GM23248 (cell line): ENCODE measurements around the gene NEGR1. TPM values are rescaled to one million over a fixed set of nuclear protein-coding genes. Genes with fewer than 3 reads are reported as not detected.
"Not testable (repeated sequence)": the region's sequence is repeated elsewhere in the genome, so short reads cannot be mapped to it uniquely, and the experiment has no call there.

Experiments used
- DNase-seq: peaks from one replicate; pipeline ENCODE4 v3.0.0-alpha.2; 2015
- H2AFZ ChIP-seq: fragments of 200-600 bp; sonication (generic); 2 replicates; pipeline ENCODE4 v1.6.1; 2016; ENCODE audit warnings: antibody characterized with exemption
- H3F3A ChIP-seq: fragments of 200-600 bp; sonication (generic); 2 replicates; pipeline ENCODE4 v1.6.1; 2016; ENCODE audit warnings: mild to moderate bottlenecking, antibody characterized with exemption, mixed run types; ENCODE audit not compliant: insufficient read depth
- H3K27ac ChIP-seq: fragments of 200-600 bp; sonication (generic); 2 replicates; pipeline ENCODE4 v1.5.1; 2016; ENCODE audit warnings: mild to moderate bottlenecking
- H3K27me3 ChIP-seq: fragments of 200-600 bp; sonication (generic); replicated peaks from 2 replicates; pipeline ENCODE4 v1.6.1; 2016; ENCODE audit warnings: mild to moderate bottlenecking; ENCODE audit not compliant: insufficient read depth
- H3K36me3 ChIP-seq: fragments of 200-600 bp; sonication (generic); 2 replicates; pipeline ENCODE4 v1.6.1; 2016; ENCODE audit warnings: low read depth, mild to moderate bottlenecking
- H3K4me1 ChIP-seq: fragments of 200-600 bp; sonication (generic); 2 replicates; pipeline ENCODE4 v1.6.1; 2016; ENCODE audit warnings: mild to moderate bottlenecking; ENCODE audit not compliant: insufficient read depth
- H3K4me2 ChIP-seq: fragments of 200-600 bp; sonication (generic); one replicate; pipeline ENCODE4 v1.6.1; 2016; ENCODE audit warnings: mild to moderate bottlenecking; ENCODE audit not compliant: unreplicated experiment
- H3K4me3 ChIP-seq: fragments of 200-600 bp; sonication (generic); 2 replicates; pipeline ENCODE4 v1.5.1; 2016; ENCODE audit warnings: mild to moderate bottlenecking
- H3K79me2 ChIP-seq: fragments of 200-600 bp; sonication (generic); 2 replicates; pipeline ENCODE4 v1.6.1; 2016; ENCODE audit warnings: mild to moderate bottlenecking; ENCODE audit not compliant: insufficient read depth
- H3K9ac ChIP-seq: fragments of 200-600 bp; sonication (generic); 2 replicates; pipeline ENCODE4 v1.6.1; 2016; ENCODE audit warnings: mild to moderate bottlenecking
- H3K9me2 ChIP-seq: fragments of 200-600 bp; sonication (generic); 2 replicates; pipeline ENCODE4 v1.6.1; 2016; ENCODE audit warnings: mixed run types, mild to moderate bottlenecking, moderate library complexity; ENCODE audit not compliant: insufficient read depth
- H3K9me3 ChIP-seq: fragments of 200-600 bp; sonication (generic); one replicate; pipeline ENCODE4 v1.6.1; 2017; ENCODE audit warnings: low read depth
- H4K20me1 ChIP-seq: fragments of 200-600 bp; sonication (generic); 2 replicates; pipeline ENCODE4 v1.6.0; 2016; ENCODE audit not compliant: insufficient read depth
- EZH2 ChIP-seq: fragments of 200-600 bp; sonication (generic); IDR thresholded peaks from 2 replicates; pipeline ENCODE4 v1.6.1; 2018; ENCODE audit warnings: antibody characterized with exemption, mild to moderate bottlenecking; ENCODE audit not compliant: insufficient read depth, poor library complexity, severe bottlenecking
- EZH2phosphoT487 ChIP-seq: fragments of 200-600 bp; sonication (generic); IDR thresholded peaks from 2 replicates; pipeline ENCODE4 v1.6.1; 2018; ENCODE audit warnings: antibody characterized with exemption, moderate library complexity, mild to moderate bottlenecking, low read depth; ENCODE audit not compliant: insufficient read depth
- WGBS, 2 experiments: methylation state at CpG; one replicate each; pipeline ENCODE4 v1.1.6; 2015 to 2017; ENCODE audit warnings: low lambda C conversion rate in 2 of 2, low coverage in 1 of 2; ENCODE audit errors: missing lambda C conversion rate in 2 of 2; 5-methylcytosine and 5-hydroxymethylcytosine counted together
- in situ Hi-C: fragments of 300-500 bp; cut with MboI; formaldehyde crosslinking; loops from 2 replicates; pipeline ENCODE4 v1.15.0; 2020
- polyA plus RNA-seq: library from polyadenylated mRNA; unstranded; fragments of >200 nt; fragmentation: Nextera tagmentation; extraction: Ambion mirVana; gene quantifications from 2 replicates; pipeline ENCODE4 v1.2.1, GENCODE V29; 2016
- total RNA-seq: library from RNA; depleted of rRNA; stranded (reverse); fragments of >200 nt; shearing (Covaris generic); gene quantifications from 2 replicates; pipeline ENCODE4 v1.2.3, GENCODE V29; 2014

The NEGR1 gene
- total and polyA plus RNA-seq, 2 experiments from 2014 or later = 14.3 to 15.7 TPM

DNA sequence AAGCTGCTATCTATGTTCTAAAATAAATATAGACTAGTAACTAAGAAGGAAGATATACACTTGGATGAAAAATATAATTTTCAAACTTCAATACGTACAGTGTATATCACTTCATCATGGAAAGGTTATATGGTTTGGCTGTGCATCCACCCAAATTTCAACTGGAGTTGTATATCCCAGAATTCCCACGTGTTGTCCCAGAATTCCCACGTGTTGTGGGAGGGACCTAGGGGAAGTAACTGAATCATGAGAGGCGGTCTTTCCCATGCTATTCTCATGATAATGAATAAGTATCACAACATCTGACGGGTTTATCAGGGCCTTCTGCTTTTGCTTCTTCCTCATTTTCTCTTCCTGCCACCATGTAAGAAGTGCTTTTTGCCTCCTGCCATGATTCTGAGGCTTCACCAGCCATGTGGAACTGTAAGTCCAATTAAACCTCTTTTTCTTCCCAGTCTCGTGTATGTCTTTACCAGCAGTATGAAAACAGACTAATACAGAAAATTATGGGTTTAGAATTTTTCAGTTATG is 10.7 kb downstream of the NEGR1 start:
- Histone ChIP-seq H3F3A (no peaks in the 10 kb centered on the region), H3K4me1 (no peaks in the 10 kb centered on the region), H3K79me2 (peaks cover 15% of the 10 kb centered on the region), H3K9me3 (no peaks in the 10 kb centered on the region), H3K27me3 (no peaks in the 10 kb centered on the region), H2AFZ (no peak overlapping the region), H4K20me1 (no peaks in the 10 kb centered on the region), H3K4me2 (no peak overlapping the region), H3K9ac (no peak overlapping the region), H3K9me2 (peaks cover 3% of the 10 kb centered on the region; the same call in 1 of the 2 replicates), H3K4me3 (no peak overlapping the region), H3K36me3 (no peaks in the 10 kb centered on the region), H3K27ac (no peak overlapping the region)
- DNase-seq = no peak
- in situ Hi-C loops = no loop called here
- WGBS, 2 experiments = 86 to 87% methylated on average over 6 of the region's 6 CpGs
- TF ChIP-seq EZH2phosphoT487 = no peak
- TF ChIP-seq EZH2 = no peak

DNA sequence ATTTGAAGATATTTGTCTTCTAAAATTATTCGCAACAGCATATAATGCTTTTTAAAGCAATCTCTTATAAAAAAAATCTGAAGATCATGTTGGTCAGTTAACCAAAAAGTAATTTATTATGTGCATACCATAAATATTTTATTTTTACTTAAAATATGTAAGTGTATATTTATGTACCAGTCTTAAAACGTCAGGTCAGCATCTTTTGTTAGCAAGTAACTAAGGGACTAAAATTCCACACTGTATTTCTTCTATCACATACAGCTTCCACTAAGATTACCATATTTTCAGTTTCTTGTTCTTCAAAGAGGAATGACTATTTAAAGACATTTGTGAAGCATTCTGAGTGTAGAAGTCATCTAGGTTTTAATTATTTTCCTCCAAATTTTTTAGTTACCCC is 19.6 kb downstream of the NEGR1 start:
- 93 to 95% methylated on average over 2 of the region's 2 CpGs for WGBS, 2 experiments
- in situ Hi-C loops = no loop called here
- no peak overlapping the region for H3K4me2 ChIP-seq
- TF ChIP-seq EZH2phosphoT487 = no peak
- no peak for TF ChIP-seq EZH2
- no peak overlapping the region for H2AFZ ChIP-seq
- DNase-seq = no peak
- no peaks in the 10 kb centered on the region for H3K79me2 ChIP-seq
- H4K20me1 ChIP-seq = no peaks in the 10 kb centered on the region
- no peaks in the 10 kb centered on the region for H3K27me3 ChIP-seq
- no peak overlapping the region for H3K4me3 ChIP-seq
- H3K9ac ChIP-seq = no peak overlapping the region
- no peak overlapping the region for H3K27ac ChIP-seq
- no peaks in the 10 kb centered on the region for H3K36me3 ChIP-seq
- no peaks in the 10 kb centered on the region for H3K4me1 ChIP-seq
- no peaks in the 10 kb centered on the region; the same call in 1 of the 2 replicates for H3K9me2 ChIP-seq
- no peaks in the 10 kb centered on the region for H3F3A ChIP-seq
- no peaks in the 10 kb centered on the region for H3K9me3 ChIP-seq

DNA sequence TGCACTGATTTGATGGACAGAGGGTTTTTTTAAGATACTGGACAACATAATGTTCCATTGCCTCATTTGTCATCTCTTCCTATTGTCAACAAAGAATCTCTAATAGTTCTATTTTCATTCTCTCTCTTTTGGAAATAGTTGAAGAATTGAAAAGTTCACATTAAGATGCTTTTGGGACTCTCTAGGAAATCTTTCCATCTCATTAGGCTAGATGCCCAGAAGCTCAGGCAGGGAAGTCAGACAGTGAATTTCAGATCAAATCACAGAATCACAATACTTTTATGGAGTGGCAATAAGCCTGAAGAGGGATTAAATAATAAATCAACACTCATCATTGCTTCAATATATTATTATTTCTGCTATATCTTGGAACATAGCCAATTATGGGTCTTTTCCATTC is 29.2 kb downstream of the NEGR1 start:
- H4K20me1 ChIP-seq = no peaks in the 10 kb centered on the region
- no peaks in the 10 kb centered on the region for H3K9me2 ChIP-seq
- TF ChIP-seq EZH2phosphoT487 (no peak), EZH2 (no peak)
- no peaks in the 10 kb centered on the region for H3K79me2 ChIP-seq
- no peak for DNase-seq
- no peaks in the 10 kb centered on the region for H3K27me3 ChIP-seq
- no peak overlapping the region for H3K27ac ChIP-seq
- no peak overlapping the region for H2AFZ ChIP-seq
- H3K9me3 ChIP-seq = no peaks in the 10 kb centered on the region
- H3F3A ChIP-seq = no peaks in the 10 kb centered on the region
- H3K4me2 ChIP-seq = no peak overlapping the region
- no peak overlapping the region for H3K9ac ChIP-seq
- in situ Hi-C loops = no loop called here
- no peak overlapping the region for H3K4me3 ChIP-seq
- no peaks in the 10 kb centered on the region for H3K4me1 ChIP-seq
- H3K36me3 ChIP-seq = no peaks in the 10 kb centered on the region

DNA sequence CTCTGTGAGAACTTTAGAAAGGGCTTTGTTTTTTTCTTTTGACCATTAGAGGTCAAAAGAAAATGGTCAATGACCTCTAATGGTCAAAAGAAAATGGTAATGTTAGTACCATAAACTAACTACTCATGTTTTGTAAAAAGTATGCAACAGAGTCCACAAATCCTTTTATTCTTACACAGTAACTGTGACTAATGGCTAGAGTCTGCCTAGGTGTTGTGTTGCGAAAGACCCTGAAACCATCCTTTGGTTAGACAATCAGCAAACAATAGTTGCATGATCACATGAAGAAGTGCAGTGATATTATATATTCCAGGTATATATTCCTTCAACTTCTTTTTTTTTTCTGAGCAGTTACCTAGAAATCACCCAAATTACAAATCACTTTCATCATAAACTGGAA is 40.9 kb downstream of the NEGR1 start:
- Histone ChIP-seq H3K4me2 (no peak overlapping the region), H2AFZ (no peak overlapping the region), H3K9me3 (no peaks in the 10 kb centered on the region), H3K9ac (no peak overlapping the region), H3K9me2 (0 out of 2 replicates have a peak, but pooled peaks cover 4% of the 10 kb centered on the region), H3K4me1 (no peaks in the 10 kb centered on the region), H3K27me3 (no peaks in the 10 kb centered on the region), H3K4me3 (no peak overlapping the region), H4K20me1 (no peaks in the 10 kb centered on the region), H3K36me3 (no peaks in the 10 kb centered on the region), H3K27ac (no peak overlapping the region), H3F3A (no peaks in the 10 kb centered on the region), H3K79me2 (no peaks in the 10 kb centered on the region)
- 100% methylated on average over 1 of the region's 1 CpG for WGBS, 2 experiments
- TF ChIP-seq EZH2 (no peak), EZH2phosphoT487 (no peak)
- peak; percentile 57 for DNase-seq
- in situ Hi-C loops = no loop called here

DNA sequence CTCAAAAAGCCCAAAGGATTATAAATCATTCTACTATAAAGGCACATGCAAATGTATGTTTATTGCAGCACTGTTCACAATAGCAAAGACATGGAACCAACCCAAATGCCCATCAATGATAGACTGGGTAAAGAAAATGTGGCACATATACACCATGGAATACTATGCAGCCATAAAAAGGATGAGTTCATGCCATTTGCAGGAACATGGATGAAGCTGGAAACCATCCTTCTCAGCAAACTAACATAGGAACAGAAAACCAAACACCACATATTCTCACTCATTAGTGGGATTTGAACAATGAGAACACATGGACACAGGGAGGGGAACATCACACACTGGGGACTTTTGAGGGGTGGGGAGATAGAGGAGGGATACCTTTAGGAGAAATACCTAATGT is 46.4 kb downstream of the NEGR1 start:
- H3K27me3 ChIP-seq, H3K4me3 ChIP-seq, H4K20me1 ChIP-seq, H3K9me2 ChIP-seq, H3F3A ChIP-seq, H2AFZ ChIP-seq, in situ Hi-C loops, H3K27ac ChIP-seq, H3K36me3 ChIP-seq, H3K4me2 ChIP-seq, DNase-seq, H3K9ac ChIP-seq, H3K9me3 ChIP-seq, H3K4me1 ChIP-seq, H3K79me2 ChIP-seq: not testable (repeated sequence)
